Measurements from ENCODE around the gene PDLIM7.
A peak's percentile ranks its signal among the peaks of the same experiment; 100 is the strongest.

PDLIM7 gene

GRCh38 chr5:177440990-177441780 is 56.2 kb downstream of the PDLIM7 start:
- DNase-seq = no peak

- peak; percentile 75 for DNase-seq
These were observed 57.0 kb downstream of the PDLIM7 start for GRCh38 chr5:177440211-177440989.

DNA sequence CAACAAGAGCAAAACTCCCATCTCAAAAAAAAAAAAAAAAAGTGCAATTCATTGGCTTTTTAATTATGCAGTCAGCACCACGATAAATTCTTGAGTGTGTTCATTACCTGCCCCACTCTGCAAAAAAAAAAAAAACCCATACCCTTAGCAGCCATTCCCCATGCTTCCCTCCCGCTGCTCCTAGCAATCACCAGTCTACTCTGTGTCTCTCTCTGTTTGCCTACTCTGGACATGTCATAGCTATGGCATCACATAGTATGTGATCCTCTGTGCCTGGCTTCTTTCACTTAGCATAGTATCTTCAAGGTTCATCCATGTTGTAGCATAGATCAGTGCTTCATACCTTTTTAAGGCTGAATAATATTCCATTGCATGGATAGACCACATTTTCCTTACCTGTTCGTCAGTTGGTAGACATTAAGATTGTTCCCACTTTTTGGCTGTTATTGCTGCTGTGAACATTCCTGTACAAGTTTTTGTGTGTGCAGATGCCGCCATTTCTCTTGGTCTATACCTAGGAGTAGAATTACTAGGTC is 57.8 kb downstream of the PDLIM7 start:
- no peak for DNase-seq

DNA sequence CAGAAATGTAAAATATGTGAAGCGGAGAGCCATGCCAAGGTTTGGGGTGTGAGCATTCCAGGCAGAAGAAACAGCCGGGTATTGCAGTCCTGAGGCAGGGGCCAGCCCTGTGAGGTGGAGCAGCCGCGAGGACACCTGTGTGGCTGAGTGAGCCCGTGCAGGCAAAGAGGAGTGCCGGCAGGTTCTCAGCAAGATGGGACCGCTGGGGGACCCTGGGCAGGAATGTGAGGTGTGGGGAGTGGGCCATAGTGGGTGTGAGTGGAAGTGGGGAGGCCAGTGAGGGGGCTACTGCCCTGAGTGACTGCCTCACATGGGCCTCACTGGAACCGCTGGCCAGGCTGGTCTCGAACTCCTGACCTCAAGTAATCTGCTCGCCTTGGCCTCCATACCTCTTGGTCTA is 58.9 kb downstream of the PDLIM7 start:
- DNase-seq = no peak

DNA sequence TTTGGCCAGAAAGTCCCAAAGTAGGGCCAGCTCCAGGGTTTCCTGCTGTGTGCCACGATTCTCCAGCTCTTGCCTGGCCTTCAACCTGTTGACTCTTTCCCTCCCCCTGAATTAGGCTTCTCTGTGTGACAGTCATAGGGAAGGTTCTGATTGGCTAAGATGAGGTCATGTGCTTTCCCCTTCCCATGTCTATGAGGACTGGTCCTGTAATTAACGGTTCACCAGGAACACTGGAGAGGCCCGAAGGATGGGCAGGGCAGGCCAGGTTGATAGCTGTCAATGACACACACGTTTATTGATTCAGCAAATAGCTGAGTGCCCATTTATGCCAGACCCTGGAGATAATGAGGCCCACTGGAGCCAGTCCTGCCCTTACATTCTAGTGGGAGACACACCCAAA is 59.8 kb downstream of the PDLIM7 start:
- DNase-seq = no peak

DNA sequence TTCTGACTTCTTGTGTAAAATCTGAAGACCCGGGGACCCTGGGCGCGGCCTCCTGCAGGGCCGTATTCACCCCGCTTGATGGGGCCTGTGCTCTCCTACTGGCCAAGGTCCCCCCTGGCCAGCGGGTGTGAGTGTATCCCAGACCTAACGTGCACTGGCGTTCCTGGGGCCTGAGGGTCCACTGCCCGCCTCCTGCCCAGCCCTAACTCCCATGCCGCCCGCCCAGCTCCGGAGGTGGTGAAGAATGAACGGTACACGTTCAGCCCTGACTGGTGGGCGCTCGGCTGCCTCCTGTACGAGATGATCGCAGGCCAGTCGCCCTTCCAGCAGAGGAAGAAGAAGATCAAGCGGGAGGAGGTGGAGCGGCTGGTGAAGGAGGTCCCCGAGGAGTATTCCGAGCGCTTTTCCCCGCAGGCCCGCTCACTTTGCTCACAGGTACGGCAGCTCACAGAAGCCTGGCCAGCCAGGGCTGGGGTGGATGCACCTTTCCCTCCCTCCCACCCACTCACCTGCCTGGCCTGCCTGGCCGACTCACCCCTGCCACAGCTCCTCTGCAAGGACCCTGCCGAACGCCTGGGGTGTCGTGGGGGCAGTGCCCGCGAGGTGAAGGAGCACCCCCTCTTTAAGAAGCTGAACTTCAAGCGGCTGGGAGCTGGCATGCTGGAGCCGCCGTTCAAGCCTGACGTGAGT is 61.4 kb downstream of the PDLIM7 start:
- DNase-seq = no peak

GRCh38 chr5:177434942-177435738 is 62.3 kb downstream of the PDLIM7 start:
- DNase-seq = no peak

GRCh38 chr5:177434437-177434836 is 63.0 kb downstream of the PDLIM7 start:
- DNase-seq = peak; percentile 63

- no peak for DNase-seq
These were observed 63.7 kb downstream of the PDLIM7 start for GRCh38 chr5:177433658-177434217.

Data from CD4-positive, alpha-beta T cell treated with Interleukin-10 for 1 hour (primary cell).